HG03196 (cell line): ENCODE measurements around the gene LITAF.

Source experiments
- ATAC-seq: cut with Tn5 transposase; IDR thresholded peaks from one replicate; pipeline ENCODE4 v1.9.1; 2021; ENCODE audit not compliant: unreplicated experiment

The LITAF gene

GRCh38 chr16:11554053-11554452 is 32.7 kb downstream of the LITAF start:
- no peak for ATAC-seq

GRCh38 chr16:11553371-11553770 is 33.3 kb downstream of the LITAF start:
- ATAC-seq: no peak

- ATAC-seq: no peak
Measured at GRCh38 chr16:11552440-11552839, 34.3 kb downstream of the LITAF start.

- no peak for ATAC-seq
Measured at GRCh38 chr16:11551842-11552241, 34.9 kb downstream of the LITAF start.

GRCh38 chr16:11550791-11551498 is 35.8 kb downstream of the LITAF start:
- ATAC-seq: no peak

- ATAC-seq: no peak
Measured at GRCh38 chr16:11547118-11547916, 39.4 kb downstream of the LITAF start.

GRCh38 chr16:11546608-11547061 is 40.1 kb downstream of the LITAF start:
- ATAC-seq: no peak

GRCh38 chr16:11543661-11544393 is 42.9 kb downstream of the LITAF start:
- ATAC-seq: no peak

- no peak for ATAC-seq
Measured at GRCh38 chr16:11542069-11542744, 44.5 kb downstream of the LITAF start.

- no peak for ATAC-seq
Measured at GRCh38 chr16:11539641-11540050, 47.1 kb downstream of the LITAF start.

- ATAC-seq: no peak
Measured at GRCh38 chr16:11538880-11539279, 47.8 kb downstream of the LITAF start.

- ATAC-seq: no peak
Measured at GRCh38 chr16:11536104-11536866, 50.4 kb downstream of the LITAF start.

- ATAC-seq: no peak
Measured at GRCh38 chr16:11535494-11535893, 51.2 kb downstream of the LITAF start.

- no peak for ATAC-seq
Measured at GRCh38 chr16:11534262-11534661, 52.5 kb downstream of the LITAF start.

GRCh38 chr16:11533588-11533987 is 53.1 kb downstream of the LITAF start:
- ATAC-seq: no peak

GRCh38 chr16:11530171-11530940 is 56.4 kb downstream of the LITAF start:
- ATAC-seq: no peak

GRCh38 chr16:11529285-11529684 is 57.4 kb downstream of the LITAF start:
- ATAC-seq: no peak

- ATAC-seq: no peak
Measured at GRCh38 chr16:11528053-11528452, 58.7 kb downstream of the LITAF start.

- no peak for ATAC-seq
Measured at GRCh38 chr16:11526655-11527350, 59.9 kb downstream of the LITAF start.
